ENCODE results near the gene NHLRC1. TPM values are rescaled to one million over a fixed set of nuclear protein-coding genes. Genes with fewer than 3 reads are reported as not detected.

Gene NHLRC1
- total RNA-seq, 2 donors from 2014 or later: 2.7 to 4.8 TPM

DNA sequence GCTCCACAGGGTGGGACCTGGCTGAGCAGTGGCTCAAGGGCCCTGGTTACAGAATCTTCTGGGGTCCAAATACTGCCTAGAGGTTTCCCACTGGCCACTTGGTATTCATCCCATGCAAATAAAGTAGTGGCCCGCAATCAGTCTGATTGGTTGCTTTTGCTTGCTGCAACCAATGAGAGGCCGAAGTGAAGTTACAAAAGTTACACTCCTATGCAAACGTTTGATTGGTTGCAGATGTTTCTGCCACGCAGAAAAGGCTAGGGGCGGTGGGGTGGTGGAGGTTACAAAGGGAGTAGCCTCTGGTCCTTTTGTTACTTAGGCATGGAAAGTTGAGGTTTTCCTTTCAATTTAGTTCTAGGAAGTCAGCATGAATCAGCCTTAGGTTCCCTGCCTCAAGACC lies 3.6 kb upstream of the NHLRC1 start:
- Histone ChIP-seq H3K9me3 (no peaks in the 10 kb centered on the region), H3K4me1 (replicated peaks) (no peaks in the 10 kb centered on the region), H3K4me3 (no peak overlapping the region), H3K27me3 (replicated peaks; ENCODE audit: insufficient read depth) (no peaks in the 10 kb centered on the region), H3K27ac (no peak overlapping the region), H3K36me3 (no peaks in the 10 kb centered on the region)
- 59% methylated on average over 5 of the region's 5 CpGs for WGBS
- no peak for TF ChIP-seq POLR2AphosphoS5 (IDR thresholded peaks at IDR 0.05)
- TF ChIP-seq CTCF (IDR thresholded peaks at IDR 0.05): no peak
- no peak for TF ChIP-seq POLR2A (IDR thresholded peaks at IDR 0.05)
- intact Hi-C loops (cut with DNase I): loop anchor here (10.0 kb wide), 2 partner anchors 291 to 531 kb away; no protein-coding TSS in a partner anchor
- no peak for DNase-seq (ENCODE audit: low spot score)

DNA sequence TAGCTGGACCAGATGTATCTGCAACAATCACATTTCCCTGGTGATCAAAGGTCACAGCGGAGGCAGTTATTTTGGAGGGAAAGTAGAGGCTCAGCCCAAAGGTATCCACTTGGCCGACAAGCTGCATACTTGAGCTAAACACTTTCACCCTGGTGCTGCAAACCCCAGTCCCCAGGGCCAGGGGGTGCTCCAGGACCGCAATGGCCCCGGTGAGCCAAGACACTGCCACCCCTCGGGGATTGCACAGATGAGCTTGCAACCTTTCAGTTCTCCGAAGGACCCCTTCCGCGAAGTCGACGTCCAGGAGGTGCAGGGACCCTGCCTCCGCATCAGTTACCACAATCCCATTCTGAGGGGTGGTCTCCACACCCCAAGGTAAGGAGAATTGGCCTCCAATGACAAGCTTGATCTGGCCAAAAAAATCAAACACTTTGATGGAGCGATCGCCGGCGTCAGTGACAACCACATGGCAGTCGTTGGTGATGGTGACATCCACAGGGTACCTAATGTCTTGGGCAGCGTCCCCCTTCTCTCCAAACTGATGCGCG lies 823 bp downstream of the NHLRC1 start:
- intact Hi-C loops (cut with DNase I): loop anchor here (2.0 to 10.0 kb wide), 3 partner anchors 135 to 527 kb away; partner anchors contain the start of gene KIF13A
- no peak for DNase-seq (ENCODE audit: low spot score)
- H3K27ac ChIP-seq: no peak overlapping the region
- peak overlapping the region in 1 of 2 donors; percentile 41 for H3K4me3 ChIP-seq
- 77% methylated on average over 19 of the region's 19 CpGs for WGBS
- no peaks in the 10 kb centered on the region for H3K4me1 ChIP-seq (replicated peaks)
- H3K9me3 ChIP-seq: no peaks in the 10 kb centered on the region
- TF ChIP-seq POLR2AphosphoS5 (IDR thresholded peaks at IDR 0.05) (no peak), POLR2A (IDR thresholded peaks at IDR 0.05) (no peak), CTCF (IDR thresholded peaks at IDR 0.05) (no peak)
- no peaks in the 10 kb centered on the region for H3K36me3 ChIP-seq
- H3K27me3 ChIP-seq (replicated peaks; ENCODE audit: insufficient read depth): no peaks in the 10 kb centered on the region

DNA sequence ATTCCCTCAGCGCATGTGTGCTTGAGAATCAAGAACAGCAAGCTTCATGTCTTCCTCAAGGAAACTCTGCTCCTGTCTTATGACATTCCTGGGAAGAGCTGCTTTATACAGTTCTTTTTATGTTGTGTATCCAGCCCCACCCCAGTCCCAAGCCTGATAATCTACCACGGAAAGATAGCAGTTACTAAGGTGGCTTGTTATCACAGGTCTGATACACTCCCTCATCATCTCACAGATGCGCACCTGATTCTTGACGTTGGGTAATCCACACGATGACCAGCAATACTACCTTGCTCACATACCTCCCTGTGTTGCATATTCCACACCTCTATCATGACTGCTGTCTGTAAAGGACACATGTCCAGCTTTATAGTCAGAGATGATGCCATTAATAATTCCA lies 3.2 kb downstream of the NHLRC1 start:
- Histone ChIP-seq H3K27me3 (replicated peaks; ENCODE audit: insufficient read depth) (no peaks in the 10 kb centered on the region), H3K4me1 (replicated peaks) (no peaks in the 10 kb centered on the region), H3K4me3 (no peak overlapping the region), H3K27ac (no peak overlapping the region), H3K36me3 (no peaks in the 10 kb centered on the region), H3K9me3 (no peaks in the 10 kb centered on the region)
- TF ChIP-seq POLR2AphosphoS5 (IDR thresholded peaks at IDR 0.05) (no peak), CTCF (IDR thresholded peaks at IDR 0.05) (no peak), POLR2A (IDR thresholded peaks at IDR 0.05) (no peak)
- no peak for DNase-seq (ENCODE audit: low spot score)
- 82% methylated on average over 5 of the region's 5 CpGs for WGBS
- intact Hi-C loops (cut with DNase I): no loop called here

GRCh38 chr6:18118330-18118729 lies 4.1 kb downstream of the NHLRC1 start:
- Histone ChIP-seq H3K36me3 (no peaks in the 10 kb centered on the region), H3K4me3 (no peak overlapping the region), H3K9me3 (no peaks in the 10 kb centered on the region), H3K27ac (no peak overlapping the region), H3K4me1 (replicated peaks) (no peaks in the 10 kb centered on the region), H3K27me3 (replicated peaks; ENCODE audit: insufficient read depth) (no peaks in the 10 kb centered on the region)
- WGBS: 47% methylated on average over 3 of the region's 3 CpGs
- TF ChIP-seq POLR2A (IDR thresholded peaks at IDR 0.05) (no peak), CTCF (IDR thresholded peaks at IDR 0.05) (no peak)
- intact Hi-C loops (cut with DNase I): no loop called here
- no peak for DNase-seq (ENCODE audit: low spot score)

GRCh38 chr6:18117136-18117535 lies 5.3 kb downstream of the NHLRC1 start:
- H3K4me1 ChIP-seq (replicated peaks): no peaks in the 10 kb centered on the region
- TF ChIP-seq POLR2AphosphoS5 (IDR thresholded peaks at IDR 0.05) (no peak), POLR2A (IDR thresholded peaks at IDR 0.05) (no peak), CTCF (IDR thresholded peaks at IDR 0.05) (no peak)
- no peaks in the 10 kb centered on the region for H3K36me3 ChIP-seq
- H3K27ac ChIP-seq: no peak overlapping the region
- H3K4me3 ChIP-seq: no peak overlapping the region
- no peak for DNase-seq (ENCODE audit: low spot score)
- intact Hi-C loops (cut with DNase I): no loop called here
- 74% methylated on average over 5 of the region's 5 CpGs for WGBS
- H3K9me3 ChIP-seq: no peaks in the 10 kb centered on the region
- H3K27me3 ChIP-seq (replicated peaks; ENCODE audit: insufficient read depth): no peaks in the 10 kb centered on the region
